ENCODE results near the gene CYBC1. TPM values are rescaled to one million over a fixed set of nuclear protein-coding genes. Genes with fewer than 3 reads are reported as not detected.

Gene CYBC1
- total and polyA plus RNA-seq, 9 of the 15 experiments (the other 6 are each of a cell fraction or from before 2014, with no cell fraction given) = 1.3 to 71.8 (median 49.9) TPM

GRCh38 chr17:82458179-82458884, 7.8 kb upstream of the CYBC1 start, which contains the start of gene NARF (continued):
- no peak for TF ChIP-seq SFPQ (IDR thresholded peaks at IDR 0.05; ENCODE audit: low read depth, low read length)
- TF ChIP-seq ZNF274 (IDR thresholded peaks at IDR 0.05; ENCODE audit: borderline replicate concordance, low read depth, low read length) = no peak
- peak; percentile 78; the same call in 1 of the 2 replicates for TF ChIP-seq RBM34 (IDR thresholded peaks at IDR 0.05; ENCODE audit: borderline replicate concordance, insufficient read depth, low read length)
- TF ChIP-seq ATF1 (CRISPR knock-in tag; IDR thresholded peaks at IDR 0.05) = no peak
- peak; percentile 97 for TF ChIP-seq ATF1 (tag; IDR thresholded peaks at IDR 0.05)
- TF ChIP-seq NFYB (IDR thresholded peaks at IDR 0.05; ENCODE audit: extremely low read depth, insufficient read length) = peak; percentile 97
- TF ChIP-seq DIDO1 (tag; IDR thresholded peaks at IDR 0.05; ENCODE audit: low read depth) = no peak
- TF ChIP-seq TSC22D4 (tag; IDR thresholded peaks at IDR 0.05) = no peak
- no peak for TF ChIP-seq ZNF140 (CRISPR knock-in tag; IDR thresholded peaks at IDR 0.05)
- TF ChIP-seq TCF7L2 (IDR thresholded peaks at IDR 0.05; ENCODE audit: low read depth, low read length) = no peak; the same call in 1 of the 2 replicates
- peak; percentile 79 to 94 for TF ChIP-seq FOXK2 (conservative IDR thresholded peaks at IDR 0.05 in 1 of 2, IDR thresholded peaks at IDR 0.05 in 1 of 2; ENCODE audit: low read depth in 2 of 2)
- TF ChIP-seq, protein P1, sequence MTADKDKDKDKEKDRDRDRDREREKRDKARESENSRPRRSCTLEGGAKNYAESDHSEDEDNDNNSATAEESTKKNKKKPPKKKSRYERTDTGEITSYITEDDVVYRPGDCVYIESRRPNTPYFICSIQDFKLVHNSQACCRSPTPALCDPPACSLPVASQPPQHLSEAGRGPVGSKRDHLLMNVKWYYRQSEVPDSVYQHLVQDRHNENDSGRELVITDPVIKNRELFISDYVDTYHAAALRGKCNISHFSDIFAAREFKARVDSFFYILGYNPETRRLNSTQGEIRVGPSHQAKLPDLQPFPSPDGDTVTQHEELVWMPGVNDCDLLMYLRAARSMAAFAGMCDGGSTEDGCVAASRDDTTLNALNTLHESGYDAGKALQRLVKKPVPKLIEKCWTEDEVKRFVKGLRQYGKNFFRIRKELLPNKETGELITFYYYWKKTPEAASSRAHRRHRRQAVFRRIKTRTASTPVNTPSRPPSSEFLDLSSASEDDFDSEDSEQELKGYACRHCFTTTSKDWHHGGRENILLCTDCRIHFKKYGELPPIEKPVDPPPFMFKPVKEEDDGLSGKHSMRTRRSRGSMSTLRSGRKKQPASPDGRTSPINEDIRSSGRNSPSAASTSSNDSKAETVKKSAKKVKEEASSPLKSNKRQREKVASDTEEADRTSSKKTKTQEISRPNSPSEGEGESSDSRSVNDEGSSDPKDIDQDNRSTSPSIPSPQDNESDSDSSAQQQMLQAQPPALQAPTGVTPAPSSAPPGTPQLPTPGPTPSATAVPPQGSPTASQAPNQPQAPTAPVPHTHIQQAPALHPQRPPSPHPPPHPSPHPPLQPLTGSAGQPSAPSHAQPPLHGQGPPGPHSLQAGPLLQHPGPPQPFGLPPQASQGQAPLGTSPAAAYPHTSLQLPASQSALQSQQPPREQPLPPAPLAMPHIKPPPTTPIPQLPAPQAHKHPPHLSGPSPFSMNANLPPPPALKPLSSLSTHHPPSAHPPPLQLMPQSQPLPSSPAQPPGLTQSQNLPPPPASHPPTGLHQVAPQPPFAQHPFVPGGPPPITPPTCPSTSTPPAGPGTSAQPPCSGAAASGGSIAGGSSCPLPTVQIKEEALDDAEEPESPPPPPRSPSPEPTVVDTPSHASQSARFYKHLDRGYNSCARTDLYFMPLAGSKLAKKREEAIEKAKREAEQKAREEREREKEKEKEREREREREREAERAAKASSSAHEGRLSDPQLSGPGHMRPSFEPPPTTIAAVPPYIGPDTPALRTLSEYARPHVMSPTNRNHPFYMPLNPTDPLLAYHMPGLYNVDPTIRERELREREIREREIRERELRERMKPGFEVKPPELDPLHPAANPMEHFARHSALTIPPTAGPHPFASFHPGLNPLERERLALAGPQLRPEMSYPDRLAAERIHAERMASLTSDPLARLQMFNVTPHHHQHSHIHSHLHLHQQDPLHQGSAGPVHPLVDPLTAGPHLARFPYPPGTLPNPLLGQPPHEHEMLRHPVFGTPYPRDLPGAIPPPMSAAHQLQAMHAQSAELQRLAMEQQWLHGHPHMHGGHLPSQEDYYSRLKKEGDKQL (CRISPR knock-in tag; IDR thresholded peaks at IDR 0.05; ENCODE audit: borderline replicate concordance) = 0 out of 2 replicates have a peak, but pooled peaks have one; percentile 76
- TF ChIP-seq ARID2 (IDR thresholded peaks at IDR 0.05) = no peak
- TF ChIP-seq, protein P2, sequence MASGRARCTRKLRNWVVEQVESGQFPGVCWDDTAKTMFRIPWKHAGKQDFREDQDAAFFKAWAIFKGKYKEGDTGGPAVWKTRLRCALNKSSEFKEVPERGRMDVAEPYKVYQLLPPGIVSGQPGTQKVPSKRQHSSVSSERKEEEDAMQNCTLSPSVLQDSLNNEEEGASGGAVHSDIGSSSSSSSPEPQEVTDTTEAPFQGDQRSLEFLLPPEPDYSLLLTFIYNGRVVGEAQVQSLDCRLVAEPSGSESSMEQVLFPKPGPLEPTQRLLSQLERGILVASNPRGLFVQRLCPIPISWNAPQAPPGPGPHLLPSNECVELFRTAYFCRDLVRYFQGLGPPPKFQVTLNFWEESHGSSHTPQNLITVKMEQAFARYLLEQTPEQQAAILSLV (tag; IDR thresholded peaks at IDR 0.05) = no peak
- TF ChIP-seq HMG20B (CRISPR knock-in tag; IDR thresholded peaks at IDR 0.05) = no peak
- no peak for TF ChIP-seq KLF13 (tag; IDR thresholded peaks at IDR 0.05; ENCODE audit: borderline replicate concordance, low read depth)
- TF ChIP-seq HDAC8 (tag; IDR thresholded peaks at IDR 0.05) = 0 out of 2 replicates have a peak, but pooled peaks have one; percentile 24
- TF ChIP-seq FUS (optimal IDR thresholded peaks at IDR 0.05; ENCODE audit: low read depth, low read length) = no peak
- TF ChIP-seq NFRKB (IDR thresholded peaks at IDR 0.05; ENCODE audit: low read depth) = peak; percentile 70
- TF ChIP-seq HNRNPUL1 (IDR thresholded peaks at IDR 0.05; ENCODE audit: low read length) = no peak
- TF ChIP-seq ZNF134 (CRISPR knock-in tag; conservative IDR thresholded peaks at IDR 0.05) = no peak

All from K562 (cell line).